Testis (tissue), 2 donors: ENCODE data around the gene ULBP3.

Source experiments
- POLR2A ChIP-seq: fragments of 450-650 bp; IDR thresholded peaks from one replicate; pipeline ENCODE4 v1.6.1; 2017; ENCODE audit warnings: antibody characterized with exemption, mild to moderate bottlenecking, moderate library complexity
- TF ChIP-seq, protein P1 (sequence below), 3 experiments: fragments of 450-650 bp in 2 of 3; fragments of 200-600 bp in 1 of 3; sonication (generic) in 1 of 3; IDR thresholded peaks; one replicate each; pipeline ENCODE4 v1.5.1; 2016 to 2019; ENCODE audit warnings: antibody characterized with exemption in 3 of 3, mild to moderate bottlenecking in 2 of 3, moderate library complexity in 1 of 3

DNA sequence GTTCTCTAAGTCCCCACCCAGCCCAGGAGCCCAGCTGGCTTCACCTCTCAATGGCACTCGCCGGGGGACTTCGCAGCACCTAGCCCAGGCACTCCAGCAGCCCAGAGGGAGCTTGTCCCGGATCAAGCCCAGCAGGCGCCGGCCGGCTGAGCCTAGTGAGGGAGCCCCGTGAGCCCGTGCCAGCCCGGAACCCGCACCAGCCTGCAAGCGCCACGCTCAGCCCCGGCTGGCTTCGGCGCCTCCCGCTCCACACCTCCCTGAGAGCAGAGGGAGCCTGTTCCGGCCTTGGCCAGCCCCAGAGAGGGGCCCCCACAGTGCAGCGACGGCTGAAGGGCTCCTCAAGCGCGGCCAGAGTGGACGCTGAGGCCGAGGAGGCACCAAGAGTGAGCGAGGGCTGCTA lies 46.8 kb upstream of the ULBP3 start:
- TF ChIP-seq, protein P1, sequence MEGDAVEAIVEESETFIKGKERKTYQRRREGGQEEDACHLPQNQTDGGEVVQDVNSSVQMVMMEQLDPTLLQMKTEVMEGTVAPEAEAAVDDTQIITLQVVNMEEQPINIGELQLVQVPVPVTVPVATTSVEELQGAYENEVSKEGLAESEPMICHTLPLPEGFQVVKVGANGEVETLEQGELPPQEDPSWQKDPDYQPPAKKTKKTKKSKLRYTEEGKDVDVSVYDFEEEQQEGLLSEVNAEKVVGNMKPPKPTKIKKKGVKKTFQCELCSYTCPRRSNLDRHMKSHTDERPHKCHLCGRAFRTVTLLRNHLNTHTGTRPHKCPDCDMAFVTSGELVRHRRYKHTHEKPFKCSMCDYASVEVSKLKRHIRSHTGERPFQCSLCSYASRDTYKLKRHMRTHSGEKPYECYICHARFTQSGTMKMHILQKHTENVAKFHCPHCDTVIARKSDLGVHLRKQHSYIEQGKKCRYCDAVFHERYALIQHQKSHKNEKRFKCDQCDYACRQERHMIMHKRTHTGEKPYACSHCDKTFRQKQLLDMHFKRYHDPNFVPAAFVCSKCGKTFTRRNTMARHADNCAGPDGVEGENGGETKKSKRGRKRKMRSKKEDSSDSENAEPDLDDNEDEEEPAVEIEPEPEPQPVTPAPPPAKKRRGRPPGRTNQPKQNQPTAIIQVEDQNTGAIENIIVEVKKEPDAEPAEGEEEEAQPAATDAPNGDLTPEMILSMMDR (IDR thresholded peaks at IDR 0.05): no peak
- TF ChIP-seq POLR2A: no peak
